Karpas-422 (cell line): ENCODE data around the gene ABCD3. TPM values are rescaled to one million over a fixed set of nuclear protein-coding genes. Genes with fewer than 3 reads are reported as not detected.
A peak's percentile ranks its signal among the peaks of the same experiment; 100 is the strongest.

Experiments used
- DNase-seq: peaks from one replicate; pipeline ENCODE4 v3.0.0-alpha.2; 2015
- H2AFZ ChIP-seq: fragments of 200-600 bp; sonication (generic); 2 replicates; pipeline ENCODE4 v1.6.1; 2014; ENCODE audit warnings: antibody characterized with exemption, low read length, mixed read lengths
- H3K27ac ChIP-seq: fragments of 200-600 bp; sonication (generic); 2 replicates; pipeline ENCODE4 v1.5.1; 2014; ENCODE audit warnings: mild to moderate bottlenecking, low read length, moderate library complexity
- H3K27me3 ChIP-seq: fragments of 200-600 bp; sonication (generic); 2 replicates; pipeline ENCODE4 v1.6.1; 2014; ENCODE audit warnings: low read length, mixed read lengths
- H3K36me3 ChIP-seq: fragments of 200-600 bp; sonication (generic); 2 replicates; pipeline ENCODE4 v1.6.1; 2014; ENCODE audit warnings: low read length, mixed read lengths; ENCODE audit not compliant: insufficient read depth
- H3K4me1 ChIP-seq: fragments of 200-600 bp; sonication (generic); 2 replicates; pipeline ENCODE4 v1.6.1; 2014; ENCODE audit warnings: mild to moderate bottlenecking, low read length, mixed read lengths
- H3K4me2 ChIP-seq: fragments of 200-600 bp; sonication (generic); 2 replicates; pipeline ENCODE4 v1.6.1; 2014; ENCODE audit warnings: low read length, low read depth, mild to moderate bottlenecking; ENCODE audit not compliant: poor library complexity, severe bottlenecking
- H3K4me3 ChIP-seq: fragments of 200-600 bp; sonication (generic); 2 replicates; pipeline ENCODE4 v1.5.1; 2014; ENCODE audit warnings: mild to moderate bottlenecking, antibody characterized with exemption, low read length, mixed read lengths
- H3K79me2 ChIP-seq: fragments of 200-600 bp; sonication (generic); 2 replicates; pipeline ENCODE4 v1.6.1; 2014; ENCODE audit warnings: mild to moderate bottlenecking, low read length, mixed read lengths
- H3K9ac ChIP-seq: fragments of 200-600 bp; sonication (generic); 2 replicates; pipeline ENCODE4 v1.6.0; 2014; ENCODE audit warnings: low read length
- H3K9me2 ChIP-seq: fragments of 200-600 bp; sonication (generic), shearing (Covaris generic); replicated peaks from 2 replicates; pipeline ENCODE4 v1.6.0; 2014; ENCODE audit warnings: mild to moderate bottlenecking, low read length, moderate library complexity; ENCODE audit not compliant: insufficient read depth
- H3K9me3 ChIP-seq: fragments of 300-700, 200-600 bp; sonication (generic); 2 replicates; pipeline ENCODE4 v1.6.1; 2014; ENCODE audit warnings: low read length, mixed read lengths
- H4K20me1 ChIP-seq: fragments of 200-600 bp; sonication (generic); 2 replicates; pipeline ENCODE4 v1.6.1; 2014; ENCODE audit warnings: mild to moderate bottlenecking, antibody characterized with exemption, low read length, low read depth; ENCODE audit not compliant: insufficient read depth
- total RNA-seq: library from RNA; depleted of rRNA; stranded (reverse); fragments of >200 nt; shearing (Covaris generic); gene quantifications from 2 replicates; pipeline ENCODE4 v1.2.3, GENCODE V29; 2014; ENCODE audit warnings: low replicate concordance

Gene ABCD3
- total RNA-seq, 1 experiment from 2014 or later: 19.5 TPM

- no peak for DNase-seq
- peak overlapping the region; percentile 92 for H2AFZ ChIP-seq
- no peaks in the 10 kb centered on the region for H3K9me3 ChIP-seq
- peak overlapping the region; percentile 36; the same call in 1 of the 2 replicates for H3K9ac ChIP-seq
- H3K27ac ChIP-seq: no peak overlapping the region
- H3K27me3 ChIP-seq: 0 out of 2 replicates have a peak, but pooled peaks cover under 1% of the 10 kb centered on the region
- H3K36me3 ChIP-seq: no peaks in the 10 kb centered on the region
- no peaks in the 10 kb centered on the region for H3K9me2 ChIP-seq
- H3K4me3 ChIP-seq: peak overlapping the region; percentile 36
- no peaks in the 10 kb centered on the region for H3K79me2 ChIP-seq
- H3K4me1 ChIP-seq: peaks cover 7% of the 10 kb centered on the region
- no peaks in the 10 kb centered on the region for H4K20me1 ChIP-seq
- H3K4me2 ChIP-seq: peak overlapping the region; percentile 43
These were observed 33.5 kb upstream of the ABCD3 start for GRCh38 chr1:94384485-94385265.

GRCh38 chr1:94385308-94385929, 32.8 kb upstream of the ABCD3 start:
- H3K9ac ChIP-seq: no peak overlapping the region
- peak overlapping the region; percentile 92 for H2AFZ ChIP-seq

GRCh38 chr1:94389298-94389697, 28.9 kb upstream of the ABCD3 start:
- no peak overlapping the region for H2AFZ ChIP-seq
- no peak overlapping the region for H3K27ac ChIP-seq
- no peaks in the 10 kb centered on the region for H3K9me3 ChIP-seq
- H3K9me2 ChIP-seq: no peaks in the 10 kb centered on the region
- H3K4me3 ChIP-seq: no peak overlapping the region
- no peak overlapping the region for H3K9ac ChIP-seq
- H4K20me1 ChIP-seq: no peaks in the 10 kb centered on the region
- H3K36me3 ChIP-seq: no peaks in the 10 kb centered on the region
- H3K79me2 ChIP-seq: no peaks in the 10 kb centered on the region
- DNase-seq: no peak
- H3K4me2 ChIP-seq: no peak overlapping the region
- peaks cover 7% of the 10 kb centered on the region for H3K4me1 ChIP-seq
- H3K27me3 ChIP-seq: no peaks in the 10 kb centered on the region

More at GRCh38 chr1:94385308-94385929, 32.8 kb upstream of the ABCD3 start:
- no peaks in the 10 kb centered on the region for H3K27me3 ChIP-seq
- no peaks in the 10 kb centered on the region for H4K20me1 ChIP-seq
- DNase-seq: no peak
- no peaks in the 10 kb centered on the region for H3K9me3 ChIP-seq
- H3K36me3 ChIP-seq: no peaks in the 10 kb centered on the region
- no peaks in the 10 kb centered on the region for H3K9me2 ChIP-seq
- H3K79me2 ChIP-seq: no peaks in the 10 kb centered on the region
- H3K4me2 ChIP-seq: peak overlapping the region; percentile 43
- peaks cover 7% of the 10 kb centered on the region for H3K4me1 ChIP-seq
- H3K27ac ChIP-seq: no peak overlapping the region
- H3K4me3 ChIP-seq: peak overlapping the region; percentile 36

- Histone ChIP-seq H3K4me1 (no peaks in the 10 kb centered on the region), H3K9me3 (no peaks in the 10 kb centered on the region), H3K4me2 (no peak overlapping the region), H3K27ac (no peak overlapping the region), H3K9ac (no peak overlapping the region), H3K79me2 (no peaks in the 10 kb centered on the region), H4K20me1 (no peaks in the 10 kb centered on the region), H3K9me2 (no peaks in the 10 kb centered on the region), H3K36me3 (no peaks in the 10 kb centered on the region), H3K27me3 (no peaks in the 10 kb centered on the region), H2AFZ (no peak overlapping the region), H3K4me3 (no peak overlapping the region)
- no peak for DNase-seq
These were observed 23.9 kb upstream of the ABCD3 start for GRCh38 chr1:94394247-94394646.

GRCh38 chr1:94395231-94395630, 23.0 kb upstream of the ABCD3 start:
- H3K27me3 ChIP-seq: no peaks in the 10 kb centered on the region
- H3K36me3 ChIP-seq: no peaks in the 10 kb centered on the region
- H3K27ac ChIP-seq: no peak overlapping the region
- H4K20me1 ChIP-seq: no peaks in the 10 kb centered on the region
- H3K9me2 ChIP-seq: no peaks in the 10 kb centered on the region
- no peak overlapping the region for H3K4me3 ChIP-seq
- H3K4me1 ChIP-seq: no peaks in the 10 kb centered on the region
- H2AFZ ChIP-seq: no peak overlapping the region
- H3K79me2 ChIP-seq: no peaks in the 10 kb centered on the region
- H3K9ac ChIP-seq: no peak overlapping the region
- H3K4me2 ChIP-seq: no peak overlapping the region
- no peak for DNase-seq
- no peaks in the 10 kb centered on the region for H3K9me3 ChIP-seq

- no peak for DNase-seq
- Histone ChIP-seq H4K20me1 (no peaks in the 10 kb centered on the region), H3K9me2 (no peaks in the 10 kb centered on the region), H3K9me3 (no peaks in the 10 kb centered on the region), H2AFZ (no peak overlapping the region), H3K4me1 (no peaks in the 10 kb centered on the region), H3K4me2 (no peak overlapping the region), H3K27ac (no peak overlapping the region), H3K36me3 (no peaks in the 10 kb centered on the region), H3K27me3 (no peaks in the 10 kb centered on the region), H3K79me2 (no peaks in the 10 kb centered on the region), H3K9ac (no peak overlapping the region), H3K4me3 (no peak overlapping the region)
These were observed 22.4 kb upstream of the ABCD3 start for GRCh38 chr1:94395748-94396309.

GRCh38 chr1:94396356-94397010, 21.7 kb upstream of the ABCD3 start:
- H3K79me2 ChIP-seq: no peaks in the 10 kb centered on the region
- no peak for DNase-seq

GRCh38 chr1:94398356-94398755, 19.8 kb upstream of the ABCD3 start:
- no peaks in the 10 kb centered on the region for H3K9me3 ChIP-seq
- H3K36me3 ChIP-seq: no peaks in the 10 kb centered on the region

More at GRCh38 chr1:94396356-94397010, 21.7 kb upstream of the ABCD3 start:
- H3K9me2 ChIP-seq: no peaks in the 10 kb centered on the region
- no peak overlapping the region for H3K4me2 ChIP-seq
- H3K27me3 ChIP-seq: no peaks in the 10 kb centered on the region
- no peaks in the 10 kb centered on the region for H3K36me3 ChIP-seq
- no peak overlapping the region for H3K27ac ChIP-seq
- no peak overlapping the region for H3K9ac ChIP-seq
- no peak overlapping the region for H3K4me3 ChIP-seq
- H4K20me1 ChIP-seq: no peaks in the 10 kb centered on the region
- no peak overlapping the region for H2AFZ ChIP-seq
- no peaks in the 10 kb centered on the region for H3K9me3 ChIP-seq
- H3K4me1 ChIP-seq: no peaks in the 10 kb centered on the region

More at GRCh38 chr1:94398356-94398755, 19.8 kb upstream of the ABCD3 start:
- Histone ChIP-seq H3K9ac (no peak overlapping the region), H3K4me2 (no peak overlapping the region), H3K27me3 (no peaks in the 10 kb centered on the region), H4K20me1 (no peaks in the 10 kb centered on the region), H3K4me3 (no peak overlapping the region), H2AFZ (no peak overlapping the region), H3K9me2 (no peaks in the 10 kb centered on the region), H3K27ac (no peak overlapping the region), H3K79me2 (no peaks in the 10 kb centered on the region), H3K4me1 (no peaks in the 10 kb centered on the region)
- no peak for DNase-seq
